ENCODE data around the gene LIN37. TPM values are rescaled to one million over a fixed set of nuclear protein-coding genes. Genes with fewer than 3 reads are reported as not detected.

LIN37 gene
- total and polyA plus RNA-seq, 2 experiments from 2014 or later: 4.3 to 6.8 TPM

DNA sequence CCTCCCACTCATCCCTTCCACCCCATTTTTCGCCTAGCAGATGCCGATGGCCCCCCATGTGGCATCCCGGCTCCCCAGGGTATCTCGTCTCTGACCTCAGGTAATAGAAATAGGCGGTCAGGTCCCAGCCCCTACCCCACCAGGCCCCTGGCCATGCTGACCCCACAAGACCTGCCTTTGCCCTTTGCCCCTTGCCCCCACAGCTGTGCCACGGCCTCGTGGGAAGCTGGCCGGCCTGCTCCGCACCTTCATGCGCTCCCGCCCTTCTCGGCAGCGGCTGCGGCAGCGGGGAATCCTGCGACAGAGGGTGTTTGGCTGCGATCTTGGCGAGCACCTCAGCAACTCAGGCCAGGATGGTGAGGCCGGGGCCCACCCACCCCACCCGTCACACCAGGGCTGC, 32.3 kb downstream of the LIN37 start:
- H3K4me1 Mint-ChIP-seq: peaks cover 48% of the 10 kb centered on the region
- Histone ChIP-seq H3K9me2 (ENCODE audit: insufficient read depth) (no peaks in the 10 kb centered on the region), H2AFZ (no peak overlapping the region), H3K27ac (ENCODE audit: low read depth) (no peak overlapping the region), H3K4me2 (no peak overlapping the region), H3K27me3 (ENCODE audit: insufficient read depth) (peaks cover 11% of the 10 kb centered on the region), H3K4me3 (no peak overlapping the region), H3F3A (replicated peaks; ENCODE audit: low read depth) (0 out of 2 replicates have a peak, but pooled peaks cover 3% of the 10 kb centered on the region), H3K79me2 (replicated peaks; ENCODE audit: insufficient read depth) (no peaks in the 10 kb centered on the region), H3K4me1 (ENCODE audit: insufficient read depth) (peaks cover 31% of the 10 kb centered on the region), H3K36me3 (ENCODE audit: insufficient read depth) (no peaks in the 10 kb centered on the region), H4K20me1 (replicated peaks; ENCODE audit: insufficient read depth) (no peaks in the 10 kb centered on the region)
- ATAC-seq: no peak
- H3K27ac Mint-ChIP-seq: no peak overlapping the region
- no peaks in the 10 kb centered on the region for H3K9me3 Mint-ChIP-seq
- H3K4me3 Mint-ChIP-seq: no peak overlapping the region
- H3K27me3 Mint-ChIP-seq (ENCODE audit: insufficient read depth, low read depth, poor library complexity): peaks cover 32% of the 10 kb centered on the region
- peaks cover 6% of the 10 kb centered on the region; the same call in 1 of the 3 replicates for H3K36me3 Mint-ChIP-seq (ENCODE audit: low read depth)
- TF ChIP-seq ZNF114 (CRISPR knock-in tag; IDR thresholded peaks at IDR 0.05): no peak
- TF ChIP-seq, protein P1, sequence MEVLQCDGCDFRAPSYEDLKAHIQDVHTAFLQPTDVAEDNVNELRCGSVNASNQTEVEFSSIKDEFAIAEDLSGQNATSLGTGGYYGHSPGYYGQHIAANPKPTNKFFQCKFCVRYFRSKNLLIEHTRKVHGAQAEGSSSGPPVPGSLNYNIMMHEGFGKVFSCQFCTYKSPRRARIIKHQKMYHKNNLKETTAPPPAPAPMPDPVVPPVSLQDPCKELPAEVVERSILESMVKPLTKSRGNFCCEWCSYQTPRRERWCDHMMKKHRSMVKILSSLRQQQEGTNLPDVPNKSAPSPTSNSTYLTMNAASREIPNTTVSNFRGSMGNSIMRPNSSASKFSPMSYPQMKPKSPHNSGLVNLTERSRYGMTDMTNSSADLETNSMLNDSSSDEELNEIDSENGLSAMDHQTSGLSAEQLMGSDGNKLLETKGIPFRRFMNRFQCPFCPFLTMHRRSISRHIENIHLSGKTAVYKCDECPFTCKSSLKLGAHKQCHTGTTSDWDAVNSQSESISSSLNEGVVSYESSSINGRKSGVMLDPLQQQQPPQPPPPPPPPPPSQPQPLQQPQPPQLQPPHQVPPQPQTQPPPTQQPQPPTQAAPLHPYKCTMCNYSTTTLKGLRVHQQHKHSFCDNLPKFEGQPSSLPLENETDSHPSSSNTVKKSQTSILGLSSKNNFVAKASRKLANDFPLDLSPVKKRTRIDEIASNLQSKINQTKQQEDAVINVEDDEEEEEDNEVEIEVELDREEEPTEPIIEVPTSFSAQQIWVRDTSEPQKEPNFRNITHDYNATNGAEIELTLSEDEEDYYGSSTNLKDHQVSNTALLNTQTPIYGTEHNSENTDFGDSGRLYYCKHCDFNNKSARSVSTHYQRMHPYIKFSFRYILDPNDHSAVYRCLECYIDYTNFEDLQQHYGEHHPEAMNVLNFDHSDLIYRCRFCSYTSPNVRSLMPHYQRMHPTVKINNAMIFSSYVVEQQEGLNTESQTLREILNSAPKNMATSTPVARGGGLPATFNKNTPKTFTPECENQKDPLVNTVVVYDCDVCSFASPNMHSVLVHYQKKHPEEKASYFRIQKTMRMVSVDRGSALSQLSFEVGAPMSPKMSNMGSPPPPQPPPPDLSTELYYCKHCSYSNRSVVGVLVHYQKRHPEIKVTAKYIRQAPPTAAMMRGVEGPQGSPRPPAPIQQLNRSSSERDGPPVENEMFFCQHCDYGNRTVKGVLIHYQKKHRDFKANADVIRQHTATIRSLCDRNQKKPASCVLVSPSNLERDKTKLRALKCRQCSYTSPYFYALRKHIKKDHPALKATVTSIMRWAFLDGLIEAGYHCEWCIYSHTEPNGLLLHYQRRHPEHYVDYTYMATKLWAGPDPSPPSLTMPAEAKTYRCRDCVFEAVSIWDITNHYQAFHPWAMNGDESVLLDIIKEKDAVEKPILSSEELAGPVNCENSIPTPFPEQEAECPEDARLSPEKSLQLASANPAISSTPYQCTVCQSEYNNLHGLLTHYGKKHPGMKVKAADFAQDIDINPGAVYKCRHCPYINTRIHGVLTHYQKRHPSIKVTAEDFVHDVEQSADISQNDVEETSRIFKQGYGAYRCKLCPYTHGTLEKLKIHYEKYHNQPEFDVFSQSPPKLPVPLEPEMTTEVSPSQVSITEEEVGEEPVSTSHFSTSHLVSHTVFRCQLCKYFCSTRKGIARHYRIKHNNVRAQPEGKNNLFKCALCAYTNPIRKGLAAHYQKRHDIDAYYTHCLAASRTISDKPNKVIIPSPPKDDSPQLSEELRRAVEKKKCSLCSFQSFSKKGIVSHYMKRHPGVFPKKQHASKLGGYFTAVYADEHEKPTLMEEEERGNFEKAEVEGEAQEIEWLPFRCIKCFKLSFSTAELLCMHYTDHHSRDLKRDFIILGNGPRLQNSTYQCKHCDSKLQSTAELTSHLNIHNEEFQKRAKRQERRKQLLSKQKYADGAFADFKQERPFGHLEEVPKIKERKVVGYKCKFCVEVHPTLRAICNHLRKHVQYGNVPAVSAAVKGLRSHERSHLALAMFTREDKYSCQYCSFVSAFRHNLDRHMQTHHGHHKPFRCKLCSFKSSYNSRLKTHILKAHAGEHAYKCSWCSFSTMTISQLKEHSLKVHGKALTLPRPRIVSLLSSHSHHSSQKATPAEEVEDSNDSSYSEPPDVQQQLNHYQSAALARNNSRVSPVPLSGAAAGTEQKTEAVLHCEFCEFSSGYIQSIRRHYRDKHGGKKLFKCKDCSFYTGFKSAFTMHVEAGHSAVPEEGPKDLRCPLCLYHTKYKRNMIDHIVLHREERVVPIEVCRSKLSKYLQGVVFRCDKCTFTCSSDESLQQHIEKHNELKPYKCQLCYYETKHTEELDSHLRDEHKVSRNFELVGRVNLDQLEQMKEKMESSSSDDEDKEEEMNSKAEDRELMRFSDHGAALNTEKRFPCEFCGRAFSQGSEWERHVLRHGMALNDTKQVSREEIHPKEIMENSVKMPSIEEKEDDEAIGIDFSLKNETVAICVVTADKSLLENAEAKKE (CRISPR knock-in tag; IDR thresholded peaks at IDR 0.05): no peak
- TF ChIP-seq ETS1 (IDR thresholded peaks at IDR 0.05): no peak
- no peak for TF ChIP-seq ZNF331 (CRISPR knock-in tag; IDR thresholded peaks at IDR 0.05; ENCODE audit: low read depth)
- no peak for TF ChIP-seq POLR2AphosphoS5 (IDR thresholded peaks at IDR 0.05; ENCODE audit: low read depth)
- TF ChIP-seq, protein P2, sequence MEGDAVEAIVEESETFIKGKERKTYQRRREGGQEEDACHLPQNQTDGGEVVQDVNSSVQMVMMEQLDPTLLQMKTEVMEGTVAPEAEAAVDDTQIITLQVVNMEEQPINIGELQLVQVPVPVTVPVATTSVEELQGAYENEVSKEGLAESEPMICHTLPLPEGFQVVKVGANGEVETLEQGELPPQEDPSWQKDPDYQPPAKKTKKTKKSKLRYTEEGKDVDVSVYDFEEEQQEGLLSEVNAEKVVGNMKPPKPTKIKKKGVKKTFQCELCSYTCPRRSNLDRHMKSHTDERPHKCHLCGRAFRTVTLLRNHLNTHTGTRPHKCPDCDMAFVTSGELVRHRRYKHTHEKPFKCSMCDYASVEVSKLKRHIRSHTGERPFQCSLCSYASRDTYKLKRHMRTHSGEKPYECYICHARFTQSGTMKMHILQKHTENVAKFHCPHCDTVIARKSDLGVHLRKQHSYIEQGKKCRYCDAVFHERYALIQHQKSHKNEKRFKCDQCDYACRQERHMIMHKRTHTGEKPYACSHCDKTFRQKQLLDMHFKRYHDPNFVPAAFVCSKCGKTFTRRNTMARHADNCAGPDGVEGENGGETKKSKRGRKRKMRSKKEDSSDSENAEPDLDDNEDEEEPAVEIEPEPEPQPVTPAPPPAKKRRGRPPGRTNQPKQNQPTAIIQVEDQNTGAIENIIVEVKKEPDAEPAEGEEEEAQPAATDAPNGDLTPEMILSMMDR (conservative IDR thresholded peaks at IDR 0.05; ENCODE audit: low read depth in 2 of 2): no peak
- TF ChIP-seq CREB1 (CRISPR knock-in tag; IDR thresholded peaks at IDR 0.05; ENCODE audit: low read depth): no peak
- no peak for TF ChIP-seq REST (IDR thresholded peaks at IDR 0.05; ENCODE audit: unreplicated experiment)
- DNase-seq (ENCODE audit: low spot score): no peak

Data from GM23338 (cell line).